Measurements from ENCODE around the gene ATP1A3.

The ATP1A3 gene

GRCh38 chr19:41981724-41982123 lies 12.3 kb downstream of the ATP1A3 start:
- DNase-seq = no peak

GRCh38 chr19:41978470-41978869 lies 15.6 kb downstream of the ATP1A3 start:
- DNase-seq = no peak

- no peak for DNase-seq
These were observed 16.1 kb downstream of the ATP1A3 start for GRCh38 chr19:41977916-41978315.

- DNase-seq = no peak
These were observed 19.4 kb downstream of the ATP1A3 start for GRCh38 chr19:41974652-41975051.

- no peak for DNase-seq
These were observed 22.7 kb downstream of the ATP1A3 start for GRCh38 chr19:41971363-41971762.

GRCh38 chr19:41969772-41970458 lies 24.1 kb downstream of the ATP1A3 start:
- no peak for DNase-seq

GRCh38 chr19:41968751-41969595 lies 25.1 kb downstream of the ATP1A3 start:
- DNase-seq = no peak

- DNase-seq = no peak
These were observed 26.8 kb downstream of the ATP1A3 start for GRCh38 chr19:41967054-41967783.

- DNase-seq = no peak
These were observed 28.9 kb downstream of the ATP1A3 start for GRCh38 chr19:41965106-41965505.

- DNase-seq = no peak
These were observed 33.1 kb downstream of the ATP1A3 start for GRCh38 chr19:41960973-41961372.

GRCh38 chr19:41959056-41960053 lies 34.7 kb downstream of the ATP1A3 start, which contains the start of gene RABAC1:
Gene RABAC1 (minus strand): TSS chr19:41959321. CDS start chr19:41959292, 29 bp downstream.
- DNase-seq = peak; percentile 81 to 86

- DNase-seq = peak; percentile 19 to 41
These were observed 35.5 kb downstream of the ATP1A3 start for GRCh38 chr19:41958367-41959055.

- peak; percentile 62 to 75 for DNase-seq
These were observed 36.1 kb downstream of the ATP1A3 start for GRCh38 chr19:41957838-41958366.

- no peak for DNase-seq
These were observed 36.7 kb downstream of the ATP1A3 start for GRCh38 chr19:41957161-41957837.

- no peak for DNase-seq
These were observed 37.4 kb downstream of the ATP1A3 start for GRCh38 chr19:41956621-41957020.

- no peak for DNase-seq
These were observed 38.5 kb downstream of the ATP1A3 start for GRCh38 chr19:41955521-41955920.

GRCh38 chr19:41951686-41952172 lies 42.3 kb downstream of the ATP1A3 start:
- peak; percentile 24 to 43 for DNase-seq

- no peak for DNase-seq
These were observed 46.9 kb downstream of the ATP1A3 start for GRCh38 chr19:41947091-41947490.

- DNase-seq = no peak
These were observed 48.8 kb downstream of the ATP1A3 start for GRCh38 chr19:41945135-41945766.

- DNase-seq = no peak
These were observed 49.7 kb downstream of the ATP1A3 start for GRCh38 chr19:41944336-41944735.
